ENCODE data around the gene CD53.

DNA sequence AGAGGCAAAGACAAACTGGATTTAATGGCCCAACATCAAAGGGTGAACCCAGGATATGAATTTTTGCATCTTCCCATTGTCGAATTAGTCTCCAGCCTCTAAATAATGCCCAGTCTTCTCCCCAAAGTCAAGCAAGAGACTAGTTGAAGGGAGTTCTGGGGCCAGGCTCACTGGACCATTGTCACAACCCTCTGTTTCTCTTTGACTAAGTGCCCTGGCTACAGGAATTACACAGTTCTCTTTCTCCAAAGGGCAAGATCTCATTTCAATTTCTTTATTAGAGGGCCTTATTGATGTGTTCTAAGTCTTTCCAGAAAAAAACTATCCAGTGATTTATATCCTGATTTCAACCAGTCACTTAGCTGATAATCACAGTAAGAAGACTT, 26.5 kb downstream of the CD53 start:
- TF ChIP-seq, protein P1, sequence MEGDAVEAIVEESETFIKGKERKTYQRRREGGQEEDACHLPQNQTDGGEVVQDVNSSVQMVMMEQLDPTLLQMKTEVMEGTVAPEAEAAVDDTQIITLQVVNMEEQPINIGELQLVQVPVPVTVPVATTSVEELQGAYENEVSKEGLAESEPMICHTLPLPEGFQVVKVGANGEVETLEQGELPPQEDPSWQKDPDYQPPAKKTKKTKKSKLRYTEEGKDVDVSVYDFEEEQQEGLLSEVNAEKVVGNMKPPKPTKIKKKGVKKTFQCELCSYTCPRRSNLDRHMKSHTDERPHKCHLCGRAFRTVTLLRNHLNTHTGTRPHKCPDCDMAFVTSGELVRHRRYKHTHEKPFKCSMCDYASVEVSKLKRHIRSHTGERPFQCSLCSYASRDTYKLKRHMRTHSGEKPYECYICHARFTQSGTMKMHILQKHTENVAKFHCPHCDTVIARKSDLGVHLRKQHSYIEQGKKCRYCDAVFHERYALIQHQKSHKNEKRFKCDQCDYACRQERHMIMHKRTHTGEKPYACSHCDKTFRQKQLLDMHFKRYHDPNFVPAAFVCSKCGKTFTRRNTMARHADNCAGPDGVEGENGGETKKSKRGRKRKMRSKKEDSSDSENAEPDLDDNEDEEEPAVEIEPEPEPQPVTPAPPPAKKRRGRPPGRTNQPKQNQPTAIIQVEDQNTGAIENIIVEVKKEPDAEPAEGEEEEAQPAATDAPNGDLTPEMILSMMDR (conservative IDR thresholded peaks at IDR 0.05; ENCODE audit: low read depth, low read length), result no peak
- no peak for TF ChIP-seq EZH2 (IDR thresholded peaks at IDR 0.05; ENCODE audit: low read length, unreplicated experiment)

All from PC-3 (cell line).